ENCODE results near the gene PEAK1. TPM values are rescaled to one million over a fixed set of nuclear protein-coding genes. Genes with fewer than 3 reads are reported as not detected.

PEAK1 gene
- total and polyA plus RNA-seq, 2 experiments from 2014 or later, result 7.8 to 34.1 TPM

GRCh38 chr15:77122576-77122975 is 297.3 kb downstream of the PEAK1 start:
- no peak overlapping the region for H3K4me3 ChIP-seq
- no peaks in the 10 kb centered on the region for H3K9me3 Mint-ChIP-seq
- H3K36me3 Mint-ChIP-seq (ENCODE audit: low read depth), result no peaks in the 10 kb centered on the region
- DNase-seq (ENCODE audit: low spot score) (no peak), ATAC-seq (no peak)
- no peak overlapping the region for H2AFZ ChIP-seq
- H3K4me2 ChIP-seq, result no peak overlapping the region
- H3K27me3 Mint-ChIP-seq (ENCODE audit: insufficient read depth, low read depth, poor library complexity), result no peaks in the 10 kb centered on the region
- peaks cover 18% of the 10 kb centered on the region for H3K4me1 ChIP-seq (ENCODE audit: insufficient read depth)
- H3K4me3 Mint-ChIP-seq, result no peak overlapping the region
- no peaks in the 10 kb centered on the region for H3F3A ChIP-seq (replicated peaks; ENCODE audit: low read depth)
- H3K79me2 ChIP-seq (replicated peaks; ENCODE audit: insufficient read depth), result no peaks in the 10 kb centered on the region
- no peak overlapping the region for H3K27ac Mint-ChIP-seq
- H3K27me3 ChIP-seq (ENCODE audit: insufficient read depth), result no peaks in the 10 kb centered on the region
- TF ChIP-seq ZNF331 (CRISPR knock-in tag; IDR thresholded peaks at IDR 0.05; ENCODE audit: low read depth) (no peak), ETS1 (IDR thresholded peaks at IDR 0.05) (no peak), CREB1 (CRISPR knock-in tag; IDR thresholded peaks at IDR 0.05; ENCODE audit: low read depth) (no peak), CTCF (conservative IDR thresholded peaks at IDR 0.05; ENCODE audit: low read depth in 2 of 2) (no peak), EZH2 (IDR thresholded peaks at IDR 0.05; ENCODE audit: low read depth, unreplicated experiment) (no peak), NANOG (IDR thresholded peaks at IDR 0.05; ENCODE audit: borderline replicate concordance) (no peak), POLR2AphosphoS5 (IDR thresholded peaks at IDR 0.05; ENCODE audit: low read depth) (no peak), STAT1 (IDR thresholded peaks at IDR 0.05; ENCODE audit: unreplicated experiment) (no peak), EZH2phosphoT487 (IDR thresholded peaks at IDR 0.05; ENCODE audit: unreplicated experiment) (no peak), REST (IDR thresholded peaks at IDR 0.05; ENCODE audit: unreplicated experiment) (no peak)
- no peaks in the 10 kb centered on the region for H4K20me1 ChIP-seq (replicated peaks; ENCODE audit: insufficient read depth)
- H3K9me2 ChIP-seq (ENCODE audit: insufficient read depth), result 0 out of 2 replicates have a peak, but pooled peaks cover 3% of the 10 kb centered on the region
- no peaks in the 10 kb centered on the region for H3K36me3 ChIP-seq (ENCODE audit: insufficient read depth)
- H3K27ac ChIP-seq (ENCODE audit: low read depth), result no peak overlapping the region
- H3K4me1 Mint-ChIP-seq, result peaks cover 22% of the 10 kb centered on the region
